NCI-H748 (cell line): ENCODE results near the gene HRG.
"Not testable (repeated sequence)": the region's sequence is repeated elsewhere in the genome, so short reads cannot be mapped to it uniquely, and the experiment has no call there.

ENCODE experiments used
- DNase-seq: peaks from one replicate; lab custom pipeline; 2025; ENCODE audit not compliant: unreplicated experiment; lab: John Stamatoyannopoulos, UW

Gene HRG

DNA sequence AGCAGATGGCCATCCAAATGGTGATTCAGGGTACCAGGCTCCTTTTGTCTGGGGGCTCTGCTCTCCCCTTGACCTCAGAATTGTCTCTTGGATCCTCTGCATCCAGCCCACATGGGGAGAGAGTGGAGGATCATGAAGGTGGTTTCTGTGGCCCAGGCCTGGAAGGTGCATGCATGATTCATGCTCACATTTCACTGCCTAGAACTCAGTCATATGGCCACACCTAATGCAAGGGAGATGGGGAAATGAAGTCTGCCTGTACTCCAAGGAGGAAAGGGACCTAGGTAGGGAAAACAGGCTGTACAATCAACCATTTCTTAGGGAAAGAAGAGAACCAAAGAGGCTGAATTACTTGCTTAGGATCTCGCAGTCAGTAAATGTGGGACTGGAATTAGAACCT, 15.1 kb downstream of the HRG start:
- DNase-seq, result no peak

DNA sequence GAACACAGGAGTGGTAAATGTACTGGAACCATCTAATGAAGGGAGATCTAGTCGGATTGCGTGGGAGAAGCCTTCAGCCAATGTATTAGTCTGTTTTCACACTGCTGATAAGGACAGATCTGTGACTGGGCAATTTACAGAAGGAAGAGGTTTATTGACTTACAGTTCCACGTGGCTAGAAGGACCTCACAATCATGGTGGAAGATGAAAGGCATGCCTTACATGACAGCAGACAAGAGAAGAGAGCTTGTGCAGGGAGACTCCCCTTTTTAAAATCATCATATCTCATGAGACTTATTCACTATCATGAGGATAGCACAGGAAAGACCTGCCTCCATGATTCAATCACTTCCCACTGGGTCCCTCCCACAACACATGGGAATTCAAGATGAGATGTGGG, 17.0 kb downstream of the HRG start:
- DNase-seq, result no peak

DNA sequence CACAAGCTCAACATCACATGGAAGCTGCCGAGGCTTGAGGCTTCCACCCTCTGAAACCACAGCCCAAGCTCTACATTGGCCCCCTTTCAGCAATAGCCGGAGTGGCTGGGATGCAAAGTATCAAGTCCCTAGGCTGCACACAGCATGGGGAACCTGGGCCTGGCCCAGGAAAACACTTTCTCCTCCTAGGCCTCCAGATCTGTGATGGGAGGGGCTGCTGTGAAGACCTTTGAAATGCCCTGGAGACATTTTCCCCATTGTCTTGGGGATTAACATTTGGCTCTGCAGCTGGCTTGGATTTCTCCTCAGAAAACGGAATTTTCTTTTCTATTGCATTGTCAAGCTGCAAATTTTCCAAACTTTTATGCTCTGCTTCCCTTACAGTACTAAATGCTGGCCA, 18.2 kb downstream of the HRG start:
- no peak for DNase-seq

DNA sequence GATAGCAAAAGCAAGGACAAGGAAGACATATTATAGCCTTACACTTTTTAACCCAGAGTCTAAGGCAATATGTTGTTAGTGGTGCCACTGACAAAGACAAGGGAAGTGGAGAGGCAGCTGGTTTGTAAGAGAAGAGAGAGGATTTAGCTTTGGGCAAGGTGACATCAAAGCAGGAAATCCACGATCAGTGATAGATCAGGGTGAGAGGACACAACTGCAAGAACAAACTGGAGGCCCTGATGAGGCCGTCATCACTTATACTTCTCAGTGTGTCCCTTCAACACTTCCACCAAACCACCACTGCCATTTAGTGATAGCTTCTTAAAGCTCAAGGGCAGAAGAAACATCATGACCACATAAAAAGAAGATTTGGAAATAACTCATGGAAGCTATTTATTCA, 20.7 kb downstream of the HRG start:
- not testable (repeated sequence) for DNase-seq

DNA sequence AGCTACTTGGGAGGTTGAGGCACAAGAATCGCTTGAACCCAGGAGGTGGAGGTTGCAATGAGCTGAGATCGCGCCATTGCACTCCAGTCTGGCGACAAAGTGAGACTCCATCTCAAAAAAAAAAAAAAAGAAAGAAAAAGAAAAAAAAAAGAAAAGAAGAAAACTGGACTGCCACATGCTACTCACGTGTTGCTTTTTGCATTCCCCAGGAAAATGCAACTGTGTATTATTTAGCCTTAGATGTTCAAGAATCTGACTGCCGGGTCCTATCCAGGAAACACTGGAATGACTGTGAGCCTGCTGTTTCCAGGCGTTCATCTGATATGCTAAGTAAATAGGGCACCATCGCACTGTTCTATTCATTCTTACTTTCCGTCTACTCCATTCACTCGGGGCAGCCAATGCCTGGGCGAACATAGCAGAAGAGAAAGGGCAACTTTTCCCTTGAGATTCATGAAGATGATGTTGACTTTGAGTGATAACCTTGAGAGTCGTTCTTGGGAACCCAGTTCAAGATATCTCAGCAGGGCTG, 21.4 kb downstream of the HRG start:
- DNase-seq, result no peak

DNA sequence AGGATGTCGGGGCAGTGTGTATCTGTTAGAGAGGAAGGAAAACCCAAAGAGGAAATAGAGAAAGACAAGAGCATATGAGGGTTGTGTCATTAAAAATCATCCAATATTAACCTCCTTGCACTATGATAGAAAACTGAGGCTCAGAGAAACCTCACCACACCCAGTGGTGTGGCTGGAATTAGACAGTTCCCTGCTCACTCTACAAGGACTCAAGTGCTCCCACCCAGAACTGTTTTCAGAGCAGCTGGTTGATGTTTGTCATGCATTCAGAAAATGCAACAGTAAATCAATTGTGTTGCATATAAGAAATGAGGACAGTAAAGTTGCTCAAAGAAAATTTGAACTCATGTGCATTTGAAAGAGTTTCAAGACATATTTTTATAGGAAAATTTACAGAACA, 24.5 kb downstream of the HRG start:
- DNase-seq, result not testable (repeated sequence)

DNA sequence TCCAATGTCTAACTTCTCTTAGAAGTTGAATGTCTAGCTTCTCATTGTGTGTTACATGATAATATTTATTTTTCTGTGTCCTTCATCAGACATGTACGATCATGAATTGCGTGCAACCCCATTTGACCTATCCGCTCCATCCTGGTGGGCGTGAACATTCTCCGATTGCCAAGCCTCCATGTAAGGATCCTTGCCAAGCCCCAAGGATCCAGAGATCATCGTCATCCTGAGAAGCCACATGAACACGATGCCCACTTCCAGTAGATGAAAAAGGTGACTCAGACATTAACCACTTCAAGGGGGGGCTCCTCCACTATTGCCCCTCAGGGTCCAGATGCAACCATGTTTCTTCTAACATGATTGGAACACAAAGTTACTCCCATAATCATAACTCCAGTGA, 25.9 kb downstream of the HRG start:
- no peak for DNase-seq

DNA sequence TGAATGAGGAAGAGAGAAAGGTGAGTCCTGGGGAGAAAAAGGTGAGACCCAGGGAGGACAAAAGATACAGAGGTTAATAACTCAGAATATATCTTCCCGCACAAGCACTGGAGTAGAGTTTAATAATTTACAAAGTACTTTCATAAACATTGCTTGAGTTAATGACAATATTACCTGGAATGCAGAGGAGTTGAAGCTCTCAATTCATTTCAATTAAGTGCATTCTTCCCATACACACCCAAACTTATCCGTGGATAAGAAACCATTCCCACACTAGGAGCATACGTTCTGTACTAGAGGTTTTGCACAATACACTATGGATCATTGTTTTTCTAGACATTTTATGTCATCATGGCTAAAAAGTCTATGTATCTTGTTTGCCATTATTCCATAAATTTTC, 28.0 kb downstream of the HRG start:
- DNase-seq, result no peak

DNA sequence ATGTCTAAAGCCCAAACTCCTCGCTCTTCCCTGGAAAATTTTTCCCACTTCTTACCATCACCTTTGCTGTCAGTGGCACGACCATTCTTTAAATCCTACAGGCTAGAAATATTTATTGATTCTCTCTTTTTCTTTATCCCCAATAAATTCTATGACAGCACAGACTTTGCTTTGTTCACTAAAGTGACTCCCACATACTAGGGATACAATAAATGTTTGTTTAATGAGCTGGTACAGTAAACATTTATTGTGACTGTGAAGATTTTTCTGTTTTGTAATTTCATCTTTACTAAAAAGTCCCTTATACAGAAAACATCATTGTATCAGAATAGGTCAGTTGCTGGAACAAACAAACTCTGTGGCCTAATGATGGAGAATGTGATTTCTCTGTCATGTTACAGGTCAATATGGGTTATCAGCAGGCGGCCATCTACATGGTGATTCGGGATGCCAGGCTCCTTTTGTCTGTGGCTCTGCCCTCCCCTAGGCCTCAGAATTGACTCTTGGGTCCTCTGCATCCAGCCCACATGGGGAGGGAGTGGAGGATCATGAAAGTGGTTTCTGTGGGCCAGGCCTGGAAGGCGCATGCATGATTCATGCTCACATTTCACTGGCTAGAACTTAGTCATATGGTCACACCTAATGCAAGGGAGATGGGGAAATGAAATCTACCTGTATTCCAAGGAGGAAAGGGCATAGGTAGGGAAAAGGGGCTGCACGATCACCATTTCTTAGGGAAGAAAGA, 28.6 kb downstream of the HRG start:
- no peak for DNase-seq

DNA sequence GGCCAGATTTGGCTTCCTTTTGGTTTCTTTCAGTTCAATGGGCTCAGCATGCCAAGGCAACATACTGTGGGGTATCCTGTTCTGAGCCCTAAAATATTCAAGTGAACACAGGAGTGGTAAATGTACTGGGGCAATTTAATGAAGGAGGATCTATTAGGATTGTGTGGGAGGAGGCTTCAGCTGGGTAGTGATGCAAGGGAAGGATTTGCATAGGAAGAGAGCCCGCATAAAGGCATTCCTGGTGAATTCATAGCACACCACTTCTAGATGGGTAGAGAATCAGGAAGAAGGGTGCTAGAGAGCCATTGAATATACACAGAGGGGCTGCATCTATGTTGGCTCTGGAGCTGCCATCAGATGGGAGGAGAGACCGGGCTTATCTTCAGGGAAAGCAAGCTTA, 30.7 kb downstream of the HRG start:
- DNase-seq, result no peak

DNA sequence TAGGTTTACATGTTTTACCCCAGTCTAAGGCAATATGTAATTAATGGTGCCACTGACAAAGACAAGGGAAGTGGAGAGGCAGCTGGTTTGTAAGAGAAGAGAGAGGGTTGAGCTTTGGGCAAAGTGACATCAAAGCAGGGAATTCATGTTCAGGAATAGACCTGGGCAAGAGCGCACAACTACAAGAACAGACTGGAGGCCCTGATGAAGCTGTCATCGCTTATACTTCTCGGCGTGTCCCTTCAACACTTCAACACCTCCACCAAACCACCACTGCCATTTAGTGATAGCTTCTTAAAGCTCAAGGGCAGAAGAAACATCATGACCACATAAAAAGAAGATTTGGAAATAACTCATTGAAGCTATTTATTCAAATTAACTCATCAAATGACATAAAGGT, 31.7 kb downstream of the HRG start:
- no peak for DNase-seq

DNA sequence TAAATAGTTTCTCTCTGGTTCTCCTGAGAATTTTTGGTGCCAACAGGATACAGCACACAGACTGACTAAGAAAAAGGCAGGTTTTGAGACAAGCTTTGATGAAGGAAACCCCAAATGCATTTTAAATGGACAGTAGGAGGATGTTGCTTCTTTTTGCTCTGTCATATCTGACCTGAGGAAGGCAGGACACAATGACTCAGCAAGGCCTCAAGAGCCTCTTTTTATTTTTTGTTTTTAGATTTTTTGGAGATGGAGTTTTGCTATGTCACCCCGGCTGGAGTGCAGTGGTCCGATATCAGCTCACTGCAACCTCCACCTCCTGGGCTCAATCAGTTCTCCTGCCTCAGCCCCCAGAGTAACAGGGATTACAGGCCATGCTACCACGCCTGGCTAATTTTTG, 34.5 kb downstream of the HRG start:
- DNase-seq, result no peak

DNA sequence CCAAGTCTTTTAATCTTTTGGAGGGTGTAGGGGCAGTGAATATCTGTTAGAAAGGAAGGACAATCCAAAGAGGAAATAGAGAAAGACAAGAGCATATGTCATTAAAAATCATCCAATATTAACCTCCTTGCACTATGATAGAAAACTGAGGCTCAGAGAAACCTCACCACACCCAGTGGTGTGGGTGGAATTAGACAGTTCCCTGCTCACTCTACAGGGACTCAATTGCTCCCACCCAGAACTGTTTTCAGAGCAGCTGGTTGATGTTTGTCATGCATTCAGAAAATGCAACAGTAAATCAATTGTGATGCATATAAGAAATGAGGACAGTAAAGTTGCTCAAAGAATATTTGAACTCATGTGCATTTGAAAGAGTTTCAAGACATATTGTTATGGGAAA, 36.6 kb downstream of the HRG start:
- not testable (repeated sequence) for DNase-seq

DNA sequence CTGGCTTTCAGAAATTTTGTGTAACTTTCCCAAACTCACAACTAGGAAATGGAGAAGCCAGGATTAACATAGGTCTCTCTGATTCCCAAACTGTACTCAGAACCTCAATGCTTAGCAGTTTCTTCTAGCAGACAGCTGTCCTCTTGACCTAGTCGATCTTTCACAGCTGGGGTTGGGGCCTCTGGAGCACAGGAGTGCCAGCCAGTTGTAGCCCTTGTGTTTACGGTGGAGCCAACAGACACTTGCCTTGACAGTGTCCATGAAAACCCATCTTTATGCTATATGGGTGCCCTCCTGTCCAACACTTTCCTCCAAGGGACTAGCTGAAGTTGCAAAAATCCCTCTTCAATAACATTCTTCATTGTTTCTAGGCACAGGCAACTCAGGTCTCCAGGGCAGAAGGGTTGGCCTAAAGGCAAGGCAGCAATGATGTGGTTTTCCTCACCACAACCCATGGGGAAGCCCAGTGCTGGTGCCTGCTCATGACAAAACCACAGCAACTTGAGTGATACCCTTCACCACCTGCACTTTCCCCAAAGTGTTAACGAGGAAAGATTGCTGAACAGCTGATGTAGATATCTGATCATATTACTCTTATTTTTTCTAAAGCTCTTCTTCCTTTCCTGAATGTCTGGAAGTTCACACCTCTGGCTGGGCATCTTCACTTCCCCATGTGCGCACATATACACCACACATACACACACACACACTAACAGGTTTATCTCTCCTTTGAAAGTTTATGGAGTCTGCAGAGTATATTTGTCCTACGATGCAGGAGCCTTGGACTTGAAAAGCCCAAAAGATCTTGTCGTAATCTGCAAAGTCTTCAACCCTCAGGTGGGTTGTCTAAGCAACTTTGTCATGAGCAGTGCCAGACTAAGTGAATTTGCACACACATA, 40.3 kb downstream of the HRG start:
- no peak for DNase-seq

DNA sequence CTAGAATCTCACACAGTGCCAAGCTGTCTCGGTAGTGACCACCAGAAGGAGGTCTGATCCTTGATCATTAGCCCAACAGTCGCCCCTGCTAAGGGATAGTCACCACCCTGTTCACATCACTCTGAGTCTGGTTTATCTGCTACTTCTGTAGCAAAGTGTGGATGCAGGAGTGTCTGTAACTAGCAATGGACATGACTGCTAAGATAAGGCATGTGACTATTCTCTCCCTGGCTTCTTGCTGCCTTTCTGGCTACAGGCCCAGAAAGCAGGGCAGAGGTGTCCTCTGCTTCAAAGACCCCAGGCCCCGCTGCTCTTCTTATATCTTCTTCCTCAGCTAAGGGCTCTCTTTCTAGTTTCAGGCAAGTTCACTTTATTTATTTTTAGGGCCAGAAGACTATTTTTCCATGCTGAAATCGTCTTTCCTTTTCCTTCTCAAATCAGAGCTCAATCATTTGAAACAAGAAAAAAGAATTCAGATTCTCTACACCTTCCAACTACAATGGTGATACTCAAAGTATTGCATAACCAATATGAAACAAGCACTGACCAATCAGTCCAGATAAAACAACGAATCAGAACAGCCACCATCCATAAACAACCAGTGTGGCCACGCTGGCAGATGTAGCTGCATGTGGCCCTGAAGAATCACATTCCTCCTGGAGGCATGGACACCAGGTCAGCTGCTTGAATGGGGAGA, 43.3 kb downstream of the HRG start:
- DNase-seq, result no peak

DNA sequence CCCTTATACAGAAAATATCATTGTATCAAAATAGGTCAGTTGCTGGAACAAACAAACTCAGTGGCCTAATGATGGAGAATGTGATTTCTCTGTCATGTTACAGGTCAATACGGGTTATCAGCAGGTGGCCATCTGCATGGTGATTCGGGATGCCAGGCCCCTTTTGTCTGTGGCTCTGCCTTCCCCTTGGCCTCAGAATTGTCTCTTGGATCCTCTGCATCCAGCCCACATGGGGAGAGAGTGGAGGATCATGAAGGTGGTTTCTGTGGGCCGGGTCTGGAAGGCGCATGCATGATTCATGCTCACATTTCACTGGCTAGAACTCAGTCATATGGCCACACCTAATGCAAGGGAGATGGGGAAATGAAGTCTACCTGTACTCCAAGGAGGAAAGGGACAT, 44.9 kb downstream of the HRG start:
- not testable (repeated sequence) for DNase-seq

DNA sequence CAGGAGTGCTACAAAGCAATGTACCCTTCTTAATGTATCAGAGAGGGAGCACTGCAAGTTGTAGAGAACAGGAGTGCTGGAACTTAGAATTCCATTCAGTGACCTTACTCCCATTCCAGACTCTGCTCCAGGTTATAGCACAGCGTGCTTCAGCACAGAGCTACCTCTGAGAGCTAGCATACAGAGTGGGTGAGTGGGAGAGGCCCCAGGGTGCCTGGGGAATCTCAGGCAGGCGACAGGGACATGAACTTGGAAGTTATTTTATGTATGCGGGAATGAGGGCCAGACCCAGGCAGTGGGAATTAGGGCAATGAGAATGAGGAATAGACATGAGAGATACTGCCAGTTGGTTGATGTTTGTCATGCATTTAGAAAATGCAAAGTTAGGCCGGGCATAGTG, 47.7 kb downstream of the HRG start:
- DNase-seq, result no peak

DNA sequence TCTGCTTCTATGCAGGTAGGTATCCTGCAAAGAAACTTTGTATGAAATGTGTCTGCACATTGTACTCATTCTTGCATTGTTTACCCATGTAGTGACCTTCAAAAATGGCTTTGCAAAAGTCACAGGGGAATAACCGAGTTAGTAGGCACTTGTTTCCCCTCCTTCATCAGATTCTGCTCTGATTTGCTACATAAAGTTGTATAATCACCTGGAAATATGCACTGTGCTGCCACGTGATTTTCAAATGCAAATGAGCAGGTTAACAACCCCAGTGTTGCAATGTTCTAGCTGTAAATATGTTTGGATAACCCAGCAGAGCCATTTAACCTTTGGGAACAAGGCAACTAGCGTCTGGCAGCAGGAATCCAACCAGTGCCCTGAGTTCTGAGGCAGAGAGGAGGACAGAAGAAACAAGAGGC, 51.2 kb downstream of the HRG start, which contains the start of gene KNG1:
Gene KNG1, plus strand, starts transcription at position 321 of the 419 bp plus-strand sequence. CDS start 184 bp downstream, outside the sequence.
- no peak for DNase-seq

DNA sequence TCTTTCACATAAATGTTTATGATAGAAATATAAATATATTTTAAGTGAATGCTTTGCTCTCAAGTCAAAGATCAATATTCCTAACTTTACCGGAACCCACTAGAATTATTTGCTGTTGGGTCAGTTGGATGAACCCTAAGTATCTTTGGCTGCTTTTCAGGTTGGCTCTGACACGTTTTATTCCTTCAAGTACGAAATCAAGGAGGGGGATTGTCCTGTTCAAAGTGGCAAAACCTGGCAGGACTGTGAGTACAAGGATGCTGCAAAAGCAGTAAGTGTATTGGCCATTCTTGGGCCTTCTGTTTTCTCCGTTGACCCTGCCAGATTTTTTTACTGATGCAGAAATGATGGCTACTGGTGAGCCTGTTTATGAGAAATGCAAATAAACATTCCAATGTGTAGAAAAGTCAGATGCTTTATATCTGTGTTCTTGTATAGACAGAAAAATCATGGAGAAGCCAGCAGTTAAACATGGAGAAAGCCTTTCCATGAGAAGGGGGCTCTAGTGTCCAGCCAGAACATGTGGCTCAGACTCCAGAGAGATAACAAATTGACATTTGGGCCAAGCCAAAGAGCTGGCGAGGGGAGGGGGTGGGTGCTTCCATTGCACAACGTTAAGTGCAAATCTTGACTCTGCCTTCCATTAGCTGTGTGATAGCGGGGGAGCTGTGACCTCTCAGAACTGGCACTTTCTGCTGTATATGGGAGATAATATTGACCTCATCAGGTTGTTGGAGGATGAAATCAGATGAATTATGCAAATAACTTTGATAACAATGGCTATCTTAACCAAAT, 54.3 kb downstream of the HRG start:
- no peak for DNase-seq

DNA sequence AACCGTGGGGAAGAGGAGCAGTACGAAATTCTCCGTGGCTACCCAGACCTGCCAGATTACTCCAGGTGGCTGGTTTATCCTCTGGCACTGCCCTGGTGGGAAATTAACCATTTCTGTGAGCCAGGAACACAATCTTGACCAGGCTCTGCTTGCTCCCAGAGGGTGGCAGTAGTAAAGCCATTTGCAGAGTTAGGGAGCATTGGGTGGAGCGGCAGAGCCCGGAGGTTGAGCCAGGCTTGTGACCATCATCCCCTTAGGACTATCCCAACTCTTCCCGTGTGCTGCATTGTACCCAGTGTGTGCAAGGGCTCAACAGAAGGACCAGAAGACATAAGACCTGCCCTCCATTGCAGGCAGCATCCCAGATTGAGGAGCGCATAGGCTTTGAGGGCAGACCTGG, 56.6 kb downstream of the HRG start:
- DNase-seq, result no peak

DNA sequence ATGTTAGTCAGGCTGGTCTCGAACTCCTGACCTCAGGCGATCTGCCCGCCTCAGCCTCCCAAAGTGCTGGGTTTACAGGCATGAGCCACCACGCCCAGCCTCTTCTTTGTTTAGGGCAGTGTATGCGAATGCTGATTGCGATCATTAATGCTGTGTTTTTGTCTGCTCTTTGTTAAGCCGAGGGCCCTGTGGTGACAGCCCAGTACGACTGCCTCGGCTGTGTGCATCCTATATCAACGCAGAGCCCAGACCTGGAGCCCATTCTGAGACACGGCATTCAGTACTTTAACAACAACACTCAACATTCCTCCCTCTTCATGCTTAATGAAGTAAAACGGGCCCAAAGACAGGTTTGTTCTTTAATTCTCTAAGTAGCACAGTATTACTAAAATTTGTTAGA, 59.1 kb downstream of the HRG start:
- DNase-seq, result no peak
